Measurements from ENCODE around the gene ADGRB2.

- TF ChIP-seq CTCF (IDR thresholded peaks at IDR 0.05) (no peak), POLR2A (IDR thresholded peaks at IDR 0.05) (no peak)
Measured at GRCh38 chr1:31691951-31692350, 72.2 kb downstream of the ADGRB2 start.

All from lower leg skin (tissue), 3 donors.